HepG2 (cell line): ENCODE data around the gene ZAR1L. TPM values are rescaled to one million over a fixed set of nuclear protein-coding genes. Genes with fewer than 3 reads are reported as not detected.

Experiments used
- ATF7 ChIP-seq, 2 experiments: fragments of 450-650 bp in 1 of 2; sonication (generic) in 1 of 2; formaldehyde crosslinking in 1 of 2; IDR thresholded peaks; 2 replicates each; pipeline versions ENCODE4 v1.4.0 to v1.6.1; 2016 to 2020; ENCODE audit warnings: antibody characterized with exemption in 1 of 2, mild to moderate bottlenecking in 1 of 2, missing genetic modification reagents in 1 of 2
- ETV5 ChIP-seq: IDR thresholded peaks from 2 replicates; pipeline ENCODE4 v1.6.1; 2018; ENCODE audit warnings: missing biosample characterization, missing genetic modification reagents, inconsistent platforms, borderline replicate concordance
- FOSL2 ChIP-seq: sonication (generic); formaldehyde crosslinking; IDR thresholded peaks from 2 replicates; pipeline ENCODE4 v1.4.0; 2020; ENCODE audit warnings: missing genetic modification reagents
- FOXP1 ChIP-seq, 2 experiments: fragments of 450-650 bp in 1 of 2; IDR thresholded peaks; 2 replicates each; pipeline ENCODE4 v1.6.1; 2017 to 2018; ENCODE audit warnings: antibody characterized with exemption in 1 of 2
- HES4 ChIP-seq: sonication (generic); formaldehyde crosslinking; IDR thresholded peaks from 2 replicates; pipeline ENCODE4 v1.9.0; 2021; ENCODE audit warnings: mild to moderate bottlenecking, missing genetic modification reagents, borderline replicate concordance
- HOXA7 ChIP-seq: sonication (generic); formaldehyde crosslinking; IDR thresholded peaks from 2 replicates; pipeline ENCODE4 v1.8.1; 2022; ENCODE audit warnings: mild to moderate bottlenecking, missing genetic modification reagents, moderate library complexity
- JUND ChIP-seq: sonication (generic); formaldehyde crosslinking; IDR thresholded peaks from 2 replicates; pipeline ENCODE4 v1.8.0; 2022; ENCODE audit warnings: mild to moderate bottlenecking, missing genetic modification reagents
- NFYB ChIP-seq: sonication (generic); formaldehyde crosslinking; IDR thresholded peaks from 2 replicates; pipeline ENCODE4 v1.4.0; 2020; ENCODE audit warnings: missing genetic modification reagents
- SNAPC2 ChIP-seq: sonication (generic); formaldehyde crosslinking; IDR thresholded peaks from 2 replicates; pipeline ENCODE4 v1.8.1; 2022; ENCODE audit warnings: mild to moderate bottlenecking, missing genetic modification reagents
- YEATS2 ChIP-seq: sonication (generic); formaldehyde crosslinking; IDR thresholded peaks from 2 replicates; pipeline ENCODE4 v1.4.0; 2020; ENCODE audit warnings: missing genetic modification reagents, borderline replicate concordance
- ZBTB10 ChIP-seq: sonication (generic); formaldehyde crosslinking; IDR thresholded peaks from 2 replicates; pipeline ENCODE4 v1.4.0; 2020; ENCODE audit warnings: missing genetic modification reagents, borderline replicate concordance
- ZBTB33 ChIP-seq: sonication (generic); formaldehyde crosslinking; IDR thresholded peaks from 2 replicates; pipeline ENCODE4 v1.4.0; 2020; ENCODE audit warnings: missing genetic modification reagents
- ZBTB49 ChIP-seq: sonication (generic); formaldehyde crosslinking; IDR thresholded peaks from 2 replicates; pipeline ENCODE4 v1.4.0; 2020; ENCODE audit warnings: missing genetic modification reagents, borderline replicate concordance
- ZFX ChIP-seq: sonication (generic); formaldehyde crosslinking; IDR thresholded peaks from 2 replicates; pipeline ENCODE4 v1.4.0; 2020; ENCODE audit warnings: mild to moderate bottlenecking, low read depth, missing genetic modification reagents, moderate library complexity
- ZHX1 ChIP-seq: sonication (generic); formaldehyde crosslinking; IDR thresholded peaks from 2 replicates; pipeline ENCODE4 v1.8.1; 2022; ENCODE audit warnings: low read depth, mild to moderate bottlenecking, missing genetic modification reagents
- ZNF382 ChIP-seq: sonication (generic); formaldehyde crosslinking; IDR thresholded peaks from 2 replicates; pipeline ENCODE4 v1.5.0; 2020; ENCODE audit warnings: missing genetic modification reagents, mild to moderate bottlenecking, borderline replicate concordance
- ZNF530 ChIP-seq: sonication (generic); formaldehyde crosslinking; IDR thresholded peaks from 2 replicates; pipeline ENCODE4 v1.5.0; 2020; ENCODE audit warnings: low read depth, mild to moderate bottlenecking, missing genetic modification reagents
- polyA plus RNA-seq, 8 experiments: library from polyadenylated mRNA; depleted of rRNA in 3 of 8; stranded (reverse) in 7 of 8; unstranded in 1 of 8; fragments of >200 nt; fragmentation: Illumina TruSeq in 4 of 8; extraction: Trizol in 4 of 8; gene quantifications; 2 replicates each; pipeline versions ENCODE4 v1.2.1 to v1.2.3, GENCODE V29; 2011 to 2016; ENCODE audit warnings: low read depth in 4 of 8, missing spikeins in 1 of 8, mixed read lengths in 1 of 8; ENCODE audit not compliant: insufficient read depth in 1 of 8
- total RNA-seq, 5 experiments: library from RNA; depleted of rRNA; stranded (reverse); fragments of >200 nt; fragmentation: Illumina TruSeq; extraction: Trizol; gene quantifications; 2 replicates each; pipeline ENCODE4 v1.2.3, GENCODE V29; 2016; ENCODE audit warnings: low read depth in 1 of 5

The ZAR1L gene
- total and polyA plus RNA-seq, 2 of the 13 experiments (the other 11 are each of a cell fraction or from before 2014, with no cell fraction given), result 0.09 TPM; not detected in 1

- TF ChIP-seq ZHX1, result peak; percentile 70; the same call in 1 of the 2 replicates
- TF ChIP-seq ZBTB33 (CRISPR knock-in tag), result no peak
- no peak for TF ChIP-seq ZBTB10 (CRISPR knock-in tag)
- no peak for TF ChIP-seq ATF7 (IDR thresholded peaks at IDR 0.05)
- TF ChIP-seq ATF7 (CRISPR knock-in tag; IDR thresholded peaks at IDR 0.05), result peak; percentile 19; the same call in 1 of the 2 replicates
- no peak for TF ChIP-seq ZNF382 (CRISPR knock-in tag)
- TF ChIP-seq FOXP1 (IDR thresholded peaks at IDR 0.05), result no peak
- TF ChIP-seq FOXP1 (CRISPR knock-in tag; IDR thresholded peaks at IDR 0.05), result no peak
- TF ChIP-seq ZFX (CRISPR knock-in tag), result peak; percentile 97
- peak; percentile 52; the same call in 1 of the 2 replicates for TF ChIP-seq SNAPC2
- TF ChIP-seq FOSL2, result peak; percentile 53; the same call in 1 of the 2 replicates
- TF ChIP-seq NFYB (CRISPR knock-in tag), result peak; percentile 39
- peak; percentile 58 for TF ChIP-seq ETV5 (CRISPR knock-in tag)
- TF ChIP-seq HES4 (CRISPR knock-in tag), result no peak
- TF ChIP-seq JUND (CRISPR knock-in tag), result no peak
- TF ChIP-seq ZBTB49, result no peak
- TF ChIP-seq YEATS2 (CRISPR knock-in tag), result peak; percentile 50
- no peak for TF ChIP-seq HOXA7
- no peak for TF ChIP-seq ZNF530 (CRISPR knock-in tag)
Measured at GRCh38 chr13:32315238-32316027, at the start of gene ZAR1L, which contains the start of gene BRCA2 (continued).
